ENCODE results near the gene HOXD1.
A peak's percentile ranks its signal among the peaks of the same experiment; 100 is the strongest.

DNA sequence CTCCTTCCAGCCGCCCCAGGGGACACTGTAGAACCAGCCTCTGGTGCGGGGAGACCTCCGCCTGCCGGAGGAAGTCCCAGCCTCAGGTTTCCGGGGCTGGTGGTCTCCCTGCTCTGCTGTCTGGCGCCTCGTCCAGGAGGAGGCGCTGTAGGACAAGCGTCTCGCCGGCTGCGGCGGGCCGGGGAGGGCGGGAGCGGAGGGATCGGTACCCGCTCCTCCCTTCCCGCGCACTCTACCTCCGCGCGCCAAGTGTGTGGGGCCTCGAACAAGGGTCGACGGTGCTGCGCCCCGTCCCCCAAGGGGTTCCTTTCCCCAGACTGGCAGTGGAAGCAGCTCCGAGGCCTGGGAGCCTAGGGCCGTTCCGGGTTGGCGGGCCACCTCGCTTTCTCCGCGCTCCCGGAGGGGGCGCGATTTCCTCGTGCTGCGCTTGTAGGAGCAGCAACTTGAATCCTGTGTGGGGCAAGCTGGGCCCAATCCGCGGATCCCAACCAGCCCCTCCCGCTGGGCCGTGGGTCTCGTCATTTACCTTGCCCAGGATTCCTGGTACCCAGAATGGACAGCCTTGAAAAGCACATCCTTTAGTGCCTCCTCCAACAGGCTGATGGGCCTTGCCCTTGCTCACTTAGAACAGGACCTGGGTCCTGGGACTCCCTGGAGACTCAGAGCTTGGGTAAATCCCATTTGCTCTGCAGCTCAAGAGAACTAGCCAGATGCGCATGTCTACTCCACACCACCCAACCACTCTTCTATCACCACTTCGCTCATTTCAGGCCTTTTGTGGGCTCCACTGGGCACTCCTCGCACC lies 47.8 kb upstream of the HOXD1 start:
- TF ChIP-seq, protein P1, sequence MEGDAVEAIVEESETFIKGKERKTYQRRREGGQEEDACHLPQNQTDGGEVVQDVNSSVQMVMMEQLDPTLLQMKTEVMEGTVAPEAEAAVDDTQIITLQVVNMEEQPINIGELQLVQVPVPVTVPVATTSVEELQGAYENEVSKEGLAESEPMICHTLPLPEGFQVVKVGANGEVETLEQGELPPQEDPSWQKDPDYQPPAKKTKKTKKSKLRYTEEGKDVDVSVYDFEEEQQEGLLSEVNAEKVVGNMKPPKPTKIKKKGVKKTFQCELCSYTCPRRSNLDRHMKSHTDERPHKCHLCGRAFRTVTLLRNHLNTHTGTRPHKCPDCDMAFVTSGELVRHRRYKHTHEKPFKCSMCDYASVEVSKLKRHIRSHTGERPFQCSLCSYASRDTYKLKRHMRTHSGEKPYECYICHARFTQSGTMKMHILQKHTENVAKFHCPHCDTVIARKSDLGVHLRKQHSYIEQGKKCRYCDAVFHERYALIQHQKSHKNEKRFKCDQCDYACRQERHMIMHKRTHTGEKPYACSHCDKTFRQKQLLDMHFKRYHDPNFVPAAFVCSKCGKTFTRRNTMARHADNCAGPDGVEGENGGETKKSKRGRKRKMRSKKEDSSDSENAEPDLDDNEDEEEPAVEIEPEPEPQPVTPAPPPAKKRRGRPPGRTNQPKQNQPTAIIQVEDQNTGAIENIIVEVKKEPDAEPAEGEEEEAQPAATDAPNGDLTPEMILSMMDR (IDR thresholded peaks at IDR 0.05): peak; percentile 73 to 92
- TF ChIP-seq POLR2AphosphoS5 (IDR thresholded peaks at IDR 0.05) (peak in 1 of 3 donors; percentile 21), POLR2A (IDR thresholded peaks at IDR 0.05) (no peak), EP300 (IDR thresholded peaks at IDR 0.05) (no peak)

Measured in suprapubic skin (tissue), 4 donors.